SK-N-SH treated with all-trans-retinoic acid at 6 μM for 48 hours (cell line): ENCODE data around the gene SEZ6L.

ENCODE experiments used
- ATAC-seq: fragments of 200-7000 bp; cut with Tn5 transposase; 3 replicates; pipeline ENCODE4 v1.9.1; 2020; ENCODE audit warnings: mild to moderate bottlenecking, moderate library complexity
- ARNTL ChIP-seq: fragments of 450-650 bp; formaldehyde crosslinking; IDR thresholded peaks from 2 replicates; pipeline ENCODE4 v1.5.0; 2020; ENCODE audit warnings: low read depth, mild to moderate bottlenecking, moderate library complexity, borderline replicate concordance
- BACH2 ChIP-seq: fragments of 250-450 bp; sonication (Bioruptor Pico); IDR thresholded peaks from 2 replicates; pipeline ENCODE4 v1.9.0; 2021; ENCODE audit warnings: mild to moderate bottlenecking, borderline replicate concordance
- CREB5 ChIP-seq: fragments of 250-450 bp; sonication (Bioruptor Pico); IDR thresholded peaks from 2 replicates; pipeline ENCODE4 v1.5.1; 2020; ENCODE audit warnings: low read depth, mild to moderate bottlenecking, moderate library complexity
- CSDC2 ChIP-seq: fragments of 250-450 bp; sonication (Bioruptor Pico); IDR thresholded peaks from 2 replicates; pipeline ENCODE4 v1.5.0; 2020; ENCODE audit warnings: mild to moderate bottlenecking, moderate library complexity
- CSRNP3 ChIP-seq: fragments of 250-450 bp; sonication (Bioruptor Pico); IDR thresholded peaks from 2 replicates; pipeline ENCODE4 v1.5.1; 2021; ENCODE audit warnings: mild to moderate bottlenecking, moderate library complexity
- ESRRG ChIP-seq: fragments of 250-450 bp; sonication (Bioruptor Pico); IDR thresholded peaks from 2 replicates; pipeline ENCODE4 v1.6.1; 2021; ENCODE audit warnings: mild to moderate bottlenecking
- GLIS3 ChIP-seq: fragments of 250-450 bp; sonication (Bioruptor Pico); IDR thresholded peaks from 2 replicates; pipeline ENCODE4 v1.5.0; 2020; ENCODE audit warnings: mild to moderate bottlenecking, moderate library complexity
- ISL1 ChIP-seq: fragments of 250-450 bp; sonication (Bioruptor Pico); IDR thresholded peaks from 2 replicates; pipeline ENCODE4 v2.1.2; 2022; ENCODE audit warnings: mild to moderate bottlenecking, moderate library complexity
- OSR1 ChIP-seq: fragments of 250-450 bp; sonication (Bioruptor Pico); IDR thresholded peaks from 2 replicates; pipeline ENCODE4 v1.8.0; 2022; ENCODE audit warnings: moderate library complexity, mild to moderate bottlenecking, inconsistent platforms
- PPARA ChIP-seq: fragments of 250-450 bp; sonication (Bioruptor Pico); IDR thresholded peaks from 2 replicates; pipeline ENCODE4 v1.5.0; 2020; ENCODE audit warnings: mild to moderate bottlenecking, borderline replicate concordance
- RARB ChIP-seq: fragments of 250-450 bp; sonication (Bioruptor Pico); IDR thresholded peaks from 2 replicates; pipeline ENCODE4 v1.8.0; 2021; ENCODE audit warnings: mild to moderate bottlenecking, moderate library complexity
- SNAI2 ChIP-seq: fragments of 250-450 bp; sonication (Bioruptor Pico); IDR thresholded peaks from 2 replicates; pipeline ENCODE4 v1.5.0; 2020; ENCODE audit warnings: mild to moderate bottlenecking, moderate library complexity
- TCF4 ChIP-seq: fragments of 250-450 bp; sonication (Bioruptor Pico); IDR thresholded peaks from 2 replicates; pipeline ENCODE4 v1.8.0; 2021; ENCODE audit warnings: mild to moderate bottlenecking, moderate library complexity, borderline replicate concordance
- TOX ChIP-seq: fragments of 250-450 bp; sonication (Bioruptor Pico); IDR thresholded peaks from 2 replicates; pipeline ENCODE4 v1.8.0; 2021; ENCODE audit warnings: mild to moderate bottlenecking, moderate library complexity, borderline replicate concordance
- ZC3H10 ChIP-seq: fragments of 250-450 bp; sonication (Bioruptor Pico); IDR thresholded peaks from 2 replicates; pipeline ENCODE4 v1.5.1; 2021; ENCODE audit warnings: mild to moderate bottlenecking, moderate library complexity
- ZFP3 ChIP-seq: fragments of 250-450 bp; sonication (Bioruptor Pico); IDR thresholded peaks from 2 replicates; pipeline ENCODE4 v1.5.0; 2020; ENCODE audit warnings: mild to moderate bottlenecking, moderate library complexity
- ZFP30 ChIP-seq: fragments of 450-650 bp; formaldehyde crosslinking; IDR thresholded peaks from 2 replicates; pipeline ENCODE4 v1.5.0; 2022; ENCODE audit warnings: mild to moderate bottlenecking, moderate library complexity
- ZNF565 ChIP-seq: fragments of 450-650 bp; formaldehyde crosslinking; conservative IDR thresholded peaks from 2 replicates; pipeline ENCODE4 v1.5.0; 2020; ENCODE audit warnings: low read depth, mild to moderate bottlenecking, moderate library complexity
- ZNF70 ChIP-seq: fragments of 450-650 bp; formaldehyde crosslinking; IDR thresholded peaks from 2 replicates; pipeline ENCODE4 v1.5.0; 2020; ENCODE audit warnings: mild to moderate bottlenecking, moderate library complexity
- ZNF8 ChIP-seq: fragments of 450-650 bp; formaldehyde crosslinking; IDR thresholded peaks from 2 replicates; pipeline ENCODE4 v1.5.0; 2020; ENCODE audit warnings: mild to moderate bottlenecking, moderate library complexity
- TF ChIP-seq, protein P1 (sequence below): fragments of 250-450 bp; sonication (Bioruptor Pico); IDR thresholded peaks from 2 replicates; pipeline ENCODE4 v1.5.0; 2020; ENCODE audit warnings: mild to moderate bottlenecking, moderate library complexity
- TF ChIP-seq, protein P2 (sequence below): fragments of 250-450 bp; sonication (Bioruptor Pico); IDR thresholded peaks from 2 replicates; pipeline ENCODE4 v1.8.0; 2021; ENCODE audit warnings: low read depth, mild to moderate bottlenecking, moderate library complexity, borderline replicate concordance
- TF ChIP-seq, protein P3 (sequence below): fragments of 250-450 bp; sonication (Bioruptor Pico); IDR thresholded peaks from 2 replicates; pipeline ENCODE4 v1.8.0; 2020; ENCODE audit warnings: mild to moderate bottlenecking, moderate library complexity, borderline replicate concordance

The SEZ6L gene

DNA sequence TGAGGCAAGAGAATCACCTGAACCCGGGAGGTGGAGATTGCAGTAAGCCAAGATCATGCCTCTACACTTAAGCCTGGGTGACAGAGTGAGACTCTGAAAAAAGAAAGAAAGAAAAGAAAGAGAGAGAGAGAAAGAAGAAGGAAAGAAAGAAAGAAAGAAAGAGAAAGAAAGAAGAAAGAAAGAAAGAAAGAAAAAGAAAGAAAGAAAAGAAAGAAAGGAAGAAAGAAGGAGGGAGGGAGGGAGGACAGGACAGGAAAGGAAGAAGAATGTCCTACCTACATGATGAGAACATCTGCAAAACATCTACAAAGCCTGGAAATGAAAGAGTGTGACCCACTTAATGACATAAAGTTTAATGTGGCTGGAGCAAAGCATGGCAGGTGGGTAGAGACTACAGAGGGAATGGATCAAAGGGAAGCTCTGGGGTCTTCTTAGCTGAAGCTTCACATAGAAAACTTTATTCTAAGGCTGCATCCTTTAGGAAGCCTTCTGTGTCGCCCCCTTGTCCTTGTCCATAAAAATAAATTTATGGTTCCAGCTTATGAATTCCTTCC, 147.5 kb downstream of the SEZ6L start:
- TF ChIP-seq CSDC2 (CRISPR knock-in tag) (no peak), ESRRG (CRISPR knock-in tag) (no peak), ISL1 (CRISPR knock-in tag) (no peak), ARNTL (CRISPR knock-in tag) (no peak), OSR1 (CRISPR knock-in tag) (no peak), BACH2 (CRISPR knock-in tag) (no peak), TOX (no peak), SNAI2 (CRISPR knock-in tag) (no peak), CREB5 (CRISPR knock-in tag) (no peak), GLIS3 (CRISPR knock-in tag) (no peak), ZNF565 (no peak), ZFP3 (CRISPR knock-in tag) (no peak), RARB (CRISPR knock-in tag) (no peak), ZFP30 (no peak), PPARA (CRISPR knock-in tag) (no peak), ZNF8 (CRISPR knock-in tag) (no peak)
- TF ChIP-seq, protein P1, sequence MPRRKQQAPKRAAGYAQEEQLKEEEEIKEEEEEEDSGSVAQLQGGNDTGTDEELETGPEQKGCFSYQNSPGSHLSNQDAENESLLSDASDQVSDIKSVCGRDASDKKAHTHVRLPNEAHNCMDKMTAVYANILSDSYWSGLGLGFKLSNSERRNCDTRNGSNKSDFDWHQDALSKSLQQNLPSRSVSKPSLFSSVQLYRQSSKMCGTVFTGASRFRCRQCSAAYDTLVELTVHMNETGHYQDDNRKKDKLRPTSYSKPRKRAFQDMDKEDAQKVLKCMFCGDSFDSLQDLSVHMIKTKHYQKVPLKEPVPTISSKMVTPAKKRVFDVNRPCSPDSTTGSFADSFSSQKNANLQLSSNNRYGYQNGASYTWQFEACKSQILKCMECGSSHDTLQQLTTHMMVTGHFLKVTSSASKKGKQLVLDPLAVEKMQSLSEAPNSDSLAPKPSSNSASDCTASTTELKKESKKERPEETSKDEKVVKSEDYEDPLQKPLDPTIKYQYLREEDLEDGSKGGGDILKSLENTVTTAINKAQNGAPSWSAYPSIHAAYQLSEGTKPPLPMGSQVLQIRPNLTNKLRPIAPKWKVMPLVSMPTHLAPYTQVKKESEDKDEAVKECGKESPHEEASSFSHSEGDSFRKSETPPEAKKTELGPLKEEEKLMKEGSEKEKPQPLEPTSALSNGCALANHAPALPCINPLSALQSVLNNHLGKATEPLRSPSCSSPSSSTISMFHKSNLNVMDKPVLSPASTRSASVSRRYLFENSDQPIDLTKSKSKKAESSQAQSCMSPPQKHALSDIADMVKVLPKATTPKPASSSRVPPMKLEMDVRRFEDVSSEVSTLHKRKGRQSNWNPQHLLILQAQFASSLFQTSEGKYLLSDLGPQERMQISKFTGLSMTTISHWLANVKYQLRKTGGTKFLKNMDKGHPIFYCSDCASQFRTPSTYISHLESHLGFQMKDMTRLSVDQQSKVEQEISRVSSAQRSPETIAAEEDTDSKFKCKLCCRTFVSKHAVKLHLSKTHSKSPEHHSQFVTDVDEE: no peak
- TF ChIP-seq, protein P2, sequence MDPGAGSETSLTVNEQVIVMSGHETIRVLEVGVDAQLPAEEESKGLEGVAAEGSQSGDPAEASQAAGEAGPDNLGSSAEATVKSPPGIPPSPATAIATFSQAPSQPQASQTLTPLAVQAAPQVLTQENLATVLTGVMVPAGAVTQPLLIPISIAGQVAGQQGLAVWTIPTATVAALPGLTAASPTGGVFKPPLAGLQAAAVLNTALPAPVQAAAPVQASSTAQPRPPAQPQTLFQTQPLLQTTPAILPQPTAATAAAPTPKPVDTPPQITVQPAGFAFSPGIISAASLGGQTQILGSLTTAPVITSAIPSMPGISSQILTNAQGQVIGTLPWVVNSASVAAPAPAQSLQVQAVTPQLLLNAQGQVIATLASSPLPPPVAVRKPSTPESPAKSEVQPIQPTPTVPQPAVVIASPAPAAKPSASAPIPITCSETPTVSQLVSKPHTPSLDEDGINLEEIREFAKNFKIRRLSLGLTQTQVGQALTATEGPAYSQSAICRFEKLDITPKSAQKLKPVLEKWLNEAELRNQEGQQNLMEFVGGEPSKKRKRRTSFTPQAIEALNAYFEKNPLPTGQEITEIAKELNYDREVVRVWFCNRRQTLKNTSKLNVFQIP (CRISPR knock-in tag): no peak
- ATAC-seq: no peak

- ATAC-seq: no peak
- TF ChIP-seq ESRRG (CRISPR knock-in tag) (no peak), TCF4 (CRISPR knock-in tag) (no peak), ZFP30 (no peak), ZNF70 (CRISPR knock-in tag) (no peak), ZNF565 (no peak), ZFP3 (CRISPR knock-in tag) (no peak), CSRNP3 (CRISPR knock-in tag) (no peak), ISL1 (CRISPR knock-in tag) (no peak), ZC3H10 (CRISPR knock-in tag) (no peak), ZNF8 (CRISPR knock-in tag) (no peak), SNAI2 (CRISPR knock-in tag) (no peak), PPARA (CRISPR knock-in tag) (no peak), GLIS3 (CRISPR knock-in tag) (no peak), OSR1 (CRISPR knock-in tag) (no peak)
- TF ChIP-seq, protein P3, sequence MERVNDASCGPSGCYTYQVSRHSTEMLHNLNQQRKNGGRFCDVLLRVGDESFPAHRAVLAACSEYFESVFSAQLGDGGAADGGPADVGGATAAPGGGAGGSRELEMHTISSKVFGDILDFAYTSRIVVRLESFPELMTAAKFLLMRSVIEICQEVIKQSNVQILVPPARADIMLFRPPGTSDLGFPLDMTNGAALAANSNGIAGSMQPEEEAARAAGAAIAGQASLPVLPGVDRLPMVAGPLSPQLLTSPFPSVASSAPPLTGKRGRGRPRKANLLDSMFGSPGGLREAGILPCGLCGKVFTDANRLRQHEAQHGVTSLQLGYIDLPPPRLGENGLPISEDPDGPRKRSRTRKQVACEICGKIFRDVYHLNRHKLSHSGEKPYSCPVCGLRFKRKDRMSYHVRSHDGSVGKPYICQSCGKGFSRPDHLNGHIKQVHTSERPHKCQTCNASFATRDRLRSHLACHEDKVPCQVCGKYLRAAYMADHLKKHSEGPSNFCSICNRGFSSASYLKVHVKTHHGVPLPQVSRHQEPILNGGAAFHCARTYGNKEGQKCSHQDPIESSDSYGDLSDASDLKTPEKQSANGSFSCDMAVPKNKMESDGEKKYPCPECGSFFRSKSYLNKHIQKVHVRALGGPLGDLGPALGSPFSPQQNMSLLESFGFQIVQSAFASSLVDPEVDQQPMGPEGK (CRISPR knock-in tag): no peak
- TF ChIP-seq, protein P2 (CRISPR knock-in tag): no peak
- TF ChIP-seq, protein P1: no peak
Observed at GRCh38 chr22:26318975-26319374, 149.7 kb downstream of the SEZ6L start.
